Measurements from ENCODE around the gene MRPL58.
A peak's percentile ranks its signal among the peaks of the same experiment; 100 is the strongest.
"Not testable (repeated sequence)": the region's sequence is repeated elsewhere in the genome, so short reads cannot be mapped to it uniquely, and the experiment has no call there.

The MRPL58 gene

GRCh38 chr17:75012096-75012345, 449 bp upstream of the MRPL58 start:
- peak in 2 of 51 donors; percentile 29 to 77 for DNase-seq

DNA sequence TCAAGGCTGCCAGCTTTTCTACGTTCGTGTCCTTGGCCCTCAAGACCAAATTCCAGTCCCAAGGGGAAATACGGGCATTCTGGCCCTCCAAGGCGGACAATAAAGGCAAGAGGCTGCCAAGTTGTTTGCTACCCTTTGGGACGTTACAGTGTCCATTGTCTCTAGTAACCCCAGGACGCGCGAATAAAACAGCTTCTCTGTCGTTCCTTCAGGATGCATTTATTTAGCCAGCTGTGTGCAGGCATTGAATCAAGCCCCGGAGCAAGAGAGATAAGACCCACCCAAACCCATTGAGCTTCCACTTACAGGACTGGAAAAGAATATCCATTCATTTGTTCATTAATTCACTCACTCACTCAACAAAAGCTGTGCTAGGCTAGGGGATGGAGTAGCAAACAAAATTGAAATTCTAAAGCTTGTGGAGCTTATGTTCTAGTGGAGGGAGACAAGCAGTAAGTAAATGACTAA, 656 bp downstream of the MRPL58 start:
- DNase-seq: no peak

DNA sequence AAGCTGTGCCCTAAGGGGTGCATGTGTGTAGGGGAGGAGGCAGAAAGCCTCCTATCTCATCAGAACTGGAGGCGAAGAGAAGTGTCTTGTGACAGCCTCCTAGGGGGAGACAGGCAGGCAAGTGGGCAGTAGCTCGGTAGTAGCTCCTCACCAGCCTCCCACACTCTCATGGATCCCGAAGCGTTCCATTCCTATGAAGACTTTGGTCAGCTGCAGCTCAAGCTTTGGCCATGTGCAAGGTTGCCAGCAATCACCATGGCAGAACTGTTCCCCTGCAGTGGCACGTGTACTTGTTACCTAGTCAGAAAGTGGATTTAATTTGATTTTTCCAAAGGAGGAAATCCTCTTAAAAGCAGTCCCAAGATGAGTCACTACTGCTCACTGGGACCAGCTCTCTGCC, 6.7 kb downstream of the MRPL58 start:
- peak in 3 of 51 donors; percentile 9 to 32 (median 11) for DNase-seq

DNA sequence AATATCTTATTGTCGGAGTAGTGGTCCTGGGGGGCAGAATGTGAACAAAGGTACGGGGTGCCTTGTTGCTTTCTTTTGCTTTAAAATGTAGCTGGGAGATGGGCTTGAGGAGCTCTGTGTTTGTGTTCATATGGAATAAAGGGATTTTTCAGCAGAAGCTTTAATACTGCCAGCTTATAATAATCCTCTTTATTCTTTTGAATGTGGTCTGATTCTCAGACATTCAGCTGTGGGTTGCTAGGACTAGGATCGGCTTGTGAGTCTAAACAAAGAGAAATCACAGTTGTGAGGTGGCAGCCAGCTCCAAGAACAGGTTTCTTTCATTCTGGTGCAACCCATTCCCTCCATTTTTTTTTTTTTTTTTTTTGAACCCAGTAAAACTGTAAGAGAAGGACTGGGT, 7.2 kb downstream of the MRPL58 start:
- DNase-seq: peak in 4 of 51 donors; percentile 11 to 57 (median 28)

DNA sequence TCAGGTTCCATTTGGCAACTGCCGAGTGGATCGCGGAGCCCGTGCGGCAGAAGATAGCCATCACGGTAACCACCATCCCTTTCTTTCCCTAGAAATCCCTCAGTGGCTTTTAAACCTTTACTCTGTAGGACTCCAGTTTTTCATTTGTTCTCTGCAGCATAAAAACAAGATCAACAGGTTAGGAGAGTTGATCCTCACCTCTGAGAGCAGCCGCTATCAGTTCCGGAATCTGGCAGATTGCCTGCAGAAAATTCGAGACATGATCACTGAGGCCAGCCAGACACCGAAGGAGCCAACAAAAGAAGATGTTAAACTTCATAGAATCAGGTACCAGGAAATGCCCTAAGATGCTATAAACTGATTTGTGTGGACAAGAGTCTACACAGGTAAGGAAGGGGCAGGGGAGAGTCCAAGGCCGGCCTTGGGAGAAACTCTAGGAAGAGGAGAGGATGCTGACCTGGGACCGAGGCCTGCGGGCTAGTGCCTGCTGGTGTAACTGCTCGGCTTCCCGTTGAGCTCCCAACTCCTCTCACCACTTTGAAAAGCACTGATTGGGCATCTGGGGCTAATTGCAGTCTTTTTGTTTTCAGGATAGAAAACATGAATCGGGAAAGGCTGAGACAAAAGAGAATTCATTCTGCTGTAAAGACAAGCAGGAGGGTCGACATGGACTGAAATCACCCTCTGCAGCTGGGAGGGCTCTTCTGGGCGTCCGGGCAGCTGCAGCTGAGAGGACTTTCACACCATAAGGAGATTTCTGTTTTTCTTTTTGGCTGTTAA, 8.1 kb downstream of the MRPL58 start:
- DNase-seq: peak in 20 of 51 donors; percentile 7 to 76 (median 36)

GRCh38 chr17:75024686-75025397, 12.4 kb downstream of the MRPL58 start:
- DNase-seq: no peak

GRCh38 chr17:75025398-75025734, 12.9 kb downstream of the MRPL58 start:
- not testable (repeated sequence) for DNase-seq

- not testable (repeated sequence) for DNase-seq
These were observed 14.2 kb downstream of the MRPL58 start for GRCh38 chr17:75026650-75027049.

DNA sequence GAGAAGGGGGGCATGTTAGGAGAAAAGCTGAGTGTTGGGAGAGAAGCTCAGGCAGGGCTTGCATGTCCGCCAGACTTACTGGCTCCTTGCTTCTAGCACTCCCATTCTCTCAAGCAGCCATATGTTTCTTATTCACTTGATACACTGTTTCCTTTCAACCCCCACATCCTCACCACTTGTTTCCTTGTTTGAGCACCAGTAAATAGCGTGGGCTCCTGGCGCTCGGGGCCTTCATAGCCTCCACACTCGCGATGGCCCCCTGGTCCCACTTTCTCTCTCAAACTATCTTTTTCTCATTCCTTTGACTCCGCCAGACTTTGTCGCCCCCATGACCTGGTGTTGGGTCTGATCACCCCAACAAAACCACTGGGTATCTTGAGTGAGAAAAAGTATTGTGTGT, 17.7 kb downstream of the MRPL58 start:
- DNase-seq: no peak

GRCh38 chr17:75031972-75032719, 19.7 kb downstream of the MRPL58 start:
- peak; percentile 18 to 93 (median 75) for DNase-seq

DNA sequence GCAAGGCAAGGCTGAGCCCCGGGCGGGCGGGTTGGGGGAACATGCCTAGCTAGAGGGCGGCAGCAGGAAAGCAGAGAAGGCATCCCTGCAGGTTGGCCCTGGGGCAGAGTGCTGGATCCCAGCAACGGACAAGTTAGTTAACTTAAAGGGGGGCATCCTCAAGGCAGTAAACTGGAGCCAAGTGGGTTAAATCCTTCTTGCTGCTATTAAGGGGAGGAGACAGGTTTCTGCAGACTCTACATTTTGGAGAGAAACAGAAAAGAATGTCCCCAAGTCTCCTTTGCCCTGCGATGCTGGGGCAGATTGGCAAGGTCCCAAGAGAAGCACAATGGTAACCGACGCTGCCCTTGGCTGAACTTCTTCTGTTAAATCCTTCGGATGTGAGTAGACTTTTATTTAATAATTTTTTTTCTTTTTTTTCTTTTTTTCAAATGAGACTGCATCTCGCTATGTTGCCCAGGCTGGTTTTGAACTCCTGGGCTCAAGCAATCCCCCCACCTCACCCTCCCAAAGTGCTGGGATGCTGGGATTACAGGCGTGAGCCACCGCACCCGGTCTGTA, 20.3 kb downstream of the MRPL58 start:
- DNase-seq: peak in 7 of 51 donors; percentile 33 to 58 (median 45)

GRCh38 chr17:75033346-75034235, 21.1 kb downstream of the MRPL58 start:
- peak; percentile 43 to 95 (median 82) for DNase-seq

DNA sequence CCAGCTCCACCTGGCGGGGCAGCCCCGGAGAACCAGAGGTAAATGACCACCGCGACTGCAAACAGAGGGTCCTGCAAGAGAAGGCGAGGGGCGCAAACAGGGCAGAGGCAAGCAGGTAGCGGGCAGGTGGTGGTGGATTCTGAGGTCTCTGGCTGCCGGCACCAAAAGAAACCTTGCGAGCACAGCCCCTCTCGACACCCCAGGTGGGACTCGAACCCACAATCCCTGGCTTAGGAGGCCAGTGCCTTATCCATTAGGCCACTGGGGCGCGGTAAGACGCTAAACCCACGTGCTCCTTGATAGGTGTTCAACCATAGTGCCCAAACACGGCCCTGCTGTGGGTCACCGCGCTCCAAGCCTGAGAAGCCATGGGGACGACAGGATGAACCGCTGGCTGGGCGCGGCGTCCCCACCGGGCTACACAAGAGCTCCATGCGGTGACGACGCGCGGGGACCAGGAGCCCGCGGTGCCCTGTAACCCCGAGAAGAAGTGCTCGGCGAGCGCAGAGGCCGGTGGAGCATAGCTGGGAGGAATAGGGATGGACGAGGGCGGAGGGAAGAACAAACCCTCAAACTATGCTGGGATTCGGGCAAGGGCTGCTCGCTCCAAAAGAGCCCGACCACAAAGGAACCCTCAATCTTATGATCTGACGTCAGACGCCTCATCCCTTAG, 21.9 kb downstream of the MRPL58 start:
- DNase-seq: peak; percentile 43 to 92 (median 74)

DNA sequence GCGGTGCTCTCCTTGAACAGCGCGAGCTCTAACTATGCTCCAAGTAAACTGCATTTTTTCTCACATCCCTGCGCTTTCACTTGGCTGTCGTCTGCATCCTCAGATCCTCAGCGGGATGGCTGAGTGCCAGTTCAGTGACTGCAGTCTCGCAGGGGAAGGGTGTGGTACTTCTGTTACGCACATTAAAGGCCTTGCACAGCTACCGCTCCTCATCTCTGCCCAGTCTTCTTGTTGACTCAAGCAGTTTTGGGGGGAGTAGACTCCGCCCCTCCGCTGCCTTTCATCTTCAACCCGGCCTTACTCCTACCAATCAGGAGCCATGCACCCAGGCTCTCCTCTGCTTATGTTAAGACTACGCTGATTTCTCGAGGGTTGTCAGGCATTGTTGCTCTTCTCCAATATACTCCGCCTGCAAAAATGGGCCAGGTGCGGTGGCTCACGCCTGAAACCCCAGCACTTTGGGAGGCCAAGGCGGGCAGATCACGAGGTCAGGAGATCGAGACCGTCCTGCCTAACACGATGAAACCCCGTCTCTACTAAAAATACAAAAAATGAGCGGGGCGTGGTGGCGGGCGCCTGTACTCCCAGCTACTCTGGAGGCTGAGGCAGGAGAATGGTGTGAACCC, 24.3 kb downstream of the MRPL58 start:
- DNase-seq: peak in 11 of 51 donors; percentile 5 to 33 (median 24)

GRCh38 chr17:75039238-75039637, 26.8 kb downstream of the MRPL58 start:
- DNase-seq: no peak

DNA sequence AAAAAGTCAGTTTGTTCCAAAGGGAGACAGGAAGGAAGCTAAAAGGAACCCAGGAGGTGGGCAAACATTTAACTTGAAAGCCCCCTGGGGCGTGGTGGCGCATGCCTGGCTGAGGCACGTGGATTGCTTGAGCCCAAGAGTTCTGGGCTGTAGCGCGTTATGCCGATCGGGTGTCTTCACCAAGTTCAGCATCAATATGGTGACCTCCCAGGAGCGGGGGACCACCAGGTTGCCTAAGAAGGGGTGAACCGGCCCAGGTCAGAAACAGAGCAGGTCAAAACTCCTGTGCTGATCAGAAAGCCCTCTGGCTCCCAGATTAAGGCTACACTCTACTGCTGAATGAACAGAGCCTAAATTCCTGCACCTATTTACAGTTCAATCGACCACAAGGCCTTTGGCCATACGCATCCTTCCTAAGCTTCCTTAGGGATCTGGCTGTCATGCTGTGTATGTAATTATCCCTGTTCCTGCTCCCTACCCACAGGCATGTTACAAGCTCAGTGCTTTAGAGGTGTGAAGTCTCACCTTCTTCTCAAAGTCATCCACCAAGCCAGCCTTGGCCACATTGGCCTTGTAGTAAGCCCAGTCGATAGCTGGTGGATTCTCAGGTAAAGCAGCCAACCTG, 29.3 kb downstream of the MRPL58 start:
- no peak for DNase-seq

- not testable (repeated sequence) for DNase-seq
These were observed 31.3 kb downstream of the MRPL58 start for GRCh38 chr17:75043789-75044188.

- no peak for DNase-seq
These were observed 32.2 kb downstream of the MRPL58 start for GRCh38 chr17:75044716-75045115.

DNA sequence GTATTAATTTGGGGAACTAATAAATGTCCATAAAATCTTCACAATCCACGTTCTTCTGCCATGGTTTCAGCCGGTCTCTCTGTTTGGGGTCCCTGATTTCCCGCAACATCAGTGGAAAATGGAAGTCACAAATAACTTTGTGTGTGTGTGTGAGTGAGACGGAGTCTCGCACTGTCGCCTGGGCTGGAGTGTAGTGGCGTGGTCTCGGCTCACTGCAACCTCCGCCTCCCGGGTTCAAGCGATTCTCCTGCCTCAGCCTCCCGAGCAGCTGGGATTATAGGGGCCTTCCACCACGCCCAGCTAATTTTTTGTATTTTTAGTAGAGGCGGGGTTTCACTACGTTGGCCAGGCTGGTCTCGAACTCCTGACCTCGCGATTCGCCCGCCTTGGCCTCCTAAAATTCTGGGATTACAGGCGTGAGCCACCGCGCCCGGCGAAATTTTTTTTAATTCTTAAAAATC, 33.5 kb downstream of the MRPL58 start:
- not testable (repeated sequence) for DNase-seq
